GM10266 (cell line): ENCODE results near the gene ZYG11A.

Source experiments
- DNase-seq: peaks from one replicate; pipeline ENCODE4 v3.0.0; 2012; ENCODE audit errors: extremely low spot score
- TF ChIP-seq, protein P1 (sequence below): IDR thresholded peaks from 2 replicates; pipeline ENCODE4 v1.5.1; 2012; ENCODE audit warnings: mild to moderate bottlenecking, low read depth; ENCODE audit not compliant: control insufficient read depth, insufficient read depth; ENCODE audit errors: missing control alignments

ZYG11A gene

GRCh38 chr1:52929019-52929418 lies 86.5 kb downstream of the ZYG11A start:
- no peak for DNase-seq
- TF ChIP-seq, protein P1, sequence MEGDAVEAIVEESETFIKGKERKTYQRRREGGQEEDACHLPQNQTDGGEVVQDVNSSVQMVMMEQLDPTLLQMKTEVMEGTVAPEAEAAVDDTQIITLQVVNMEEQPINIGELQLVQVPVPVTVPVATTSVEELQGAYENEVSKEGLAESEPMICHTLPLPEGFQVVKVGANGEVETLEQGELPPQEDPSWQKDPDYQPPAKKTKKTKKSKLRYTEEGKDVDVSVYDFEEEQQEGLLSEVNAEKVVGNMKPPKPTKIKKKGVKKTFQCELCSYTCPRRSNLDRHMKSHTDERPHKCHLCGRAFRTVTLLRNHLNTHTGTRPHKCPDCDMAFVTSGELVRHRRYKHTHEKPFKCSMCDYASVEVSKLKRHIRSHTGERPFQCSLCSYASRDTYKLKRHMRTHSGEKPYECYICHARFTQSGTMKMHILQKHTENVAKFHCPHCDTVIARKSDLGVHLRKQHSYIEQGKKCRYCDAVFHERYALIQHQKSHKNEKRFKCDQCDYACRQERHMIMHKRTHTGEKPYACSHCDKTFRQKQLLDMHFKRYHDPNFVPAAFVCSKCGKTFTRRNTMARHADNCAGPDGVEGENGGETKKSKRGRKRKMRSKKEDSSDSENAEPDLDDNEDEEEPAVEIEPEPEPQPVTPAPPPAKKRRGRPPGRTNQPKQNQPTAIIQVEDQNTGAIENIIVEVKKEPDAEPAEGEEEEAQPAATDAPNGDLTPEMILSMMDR = no peak

- no peak for DNase-seq
- TF ChIP-seq, protein P1 = no peak
Measured at GRCh38 chr1:52937433-52938182, 95.0 kb downstream of the ZYG11A start.

DNA sequence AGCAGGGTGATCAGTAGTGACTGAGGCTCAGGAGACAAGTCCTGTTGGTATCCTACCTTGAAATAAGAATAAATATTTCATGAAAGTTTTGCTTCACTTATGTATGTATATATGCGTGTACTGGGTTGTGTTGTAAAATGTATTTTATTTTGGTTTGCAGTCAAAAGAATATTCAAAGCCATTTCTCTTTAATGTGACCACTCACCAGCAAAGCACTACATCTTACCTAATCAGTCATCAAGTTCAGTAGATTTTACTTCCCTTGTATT lies 95.6 kb downstream of the ZYG11A start:
- TF ChIP-seq, protein P1 = no peak
- DNase-seq = no peak

- DNase-seq = no peak
- TF ChIP-seq, protein P1 = no peak
Measured at GRCh38 chr1:52943876-52944416, 101.4 kb downstream of the ZYG11A start.

GRCh38 chr1:52944566-52944965 lies 102.0 kb downstream of the ZYG11A start:
- TF ChIP-seq, protein P1 = no peak
- DNase-seq = no peak
